Measurements from ENCODE around the gene HBEGF.

Gene HBEGF

GRCh38 chr5:140338908-140339307 is 7.5 kb downstream of the HBEGF start:
- in situ Hi-C loops (cut with MboI; ENCODE audit: low sequenced_read_pairs) = no loop called here

GRCh38 chr5:140338336-140338735 is 8.1 kb downstream of the HBEGF start:
- in situ Hi-C loops (cut with MboI; ENCODE audit: low sequenced_read_pairs) = no loop called here

- in situ Hi-C loops (cut with MboI; ENCODE audit: low sequenced_read_pairs) = no loop called here
Measured at GRCh38 chr5:140337880-140338279, 8.5 kb downstream of the HBEGF start.

GRCh38 chr5:140336388-140336787 is 10.0 kb downstream of the HBEGF start:
- in situ Hi-C loops (cut with MboI; ENCODE audit: low sequenced_read_pairs) = no loop called here

- in situ Hi-C loops (cut with MboI; ENCODE audit: low sequenced_read_pairs) = no loop called here
Measured at GRCh38 chr5:140331638-140332037, 14.8 kb downstream of the HBEGF start.

GRCh38 chr5:140329739-140330481 is 16.5 kb downstream of the HBEGF start:
- in situ Hi-C loops (cut with MboI; ENCODE audit: low sequenced_read_pairs) = no loop called here

GRCh38 chr5:140328036-140328764 is 18.2 kb downstream of the HBEGF start:
- in situ Hi-C loops (cut with MboI; ENCODE audit: low sequenced_read_pairs) = no loop called here

- in situ Hi-C loops (cut with MboI; ENCODE audit: low sequenced_read_pairs) = no loop called here
Measured at GRCh38 chr5:140327589-140327988, 18.8 kb downstream of the HBEGF start.

- in situ Hi-C loops (cut with MboI; ENCODE audit: low sequenced_read_pairs) = no loop called here
Measured at GRCh38 chr5:140325486-140325885, 20.9 kb downstream of the HBEGF start.

GRCh38 chr5:140324617-140325241 is 21.7 kb downstream of the HBEGF start:
- in situ Hi-C loops (cut with MboI; ENCODE audit: low sequenced_read_pairs) = no loop called here

- in situ Hi-C loops (cut with MboI; ENCODE audit: low sequenced_read_pairs) = no loop called here
Measured at GRCh38 chr5:140324041-140324600, 22.3 kb downstream of the HBEGF start.

GRCh38 chr5:140322751-140323731 is 23.4 kb downstream of the HBEGF start:
- in situ Hi-C loops (cut with MboI; ENCODE audit: low sequenced_read_pairs) = no loop called here

GRCh38 chr5:140321796-140322195 is 24.6 kb downstream of the HBEGF start:
- in situ Hi-C loops (cut with MboI; ENCODE audit: low sequenced_read_pairs) = no loop called here

- in situ Hi-C loops (cut with MboI; ENCODE audit: low sequenced_read_pairs) = no loop called here
Measured at GRCh38 chr5:140319833-140320232, 26.6 kb downstream of the HBEGF start.

GRCh38 chr5:140318792-140319191 is 27.6 kb downstream of the HBEGF start:
- in situ Hi-C loops (cut with MboI; ENCODE audit: low sequenced_read_pairs) = no loop called here

GRCh38 chr5:140317859-140318258 is 28.5 kb downstream of the HBEGF start:
- in situ Hi-C loops (cut with MboI; ENCODE audit: low sequenced_read_pairs) = no loop called here

- in situ Hi-C loops (cut with MboI; ENCODE audit: low sequenced_read_pairs) = no loop called here
Measured at GRCh38 chr5:140312791-140313189, 33.6 kb downstream of the HBEGF start.

GRCh38 chr5:140312067-140312790 is 34.2 kb downstream of the HBEGF start:
- in situ Hi-C loops (cut with MboI; ENCODE audit: low sequenced_read_pairs) = no loop called here

GRCh38 chr5:140311011-140311467 is 35.4 kb downstream of the HBEGF start:
- in situ Hi-C loops (cut with MboI; ENCODE audit: low sequenced_read_pairs) = no loop called here

- in situ Hi-C loops (cut with MboI; ENCODE audit: low sequenced_read_pairs) = no loop called here
Measured at GRCh38 chr5:140310434-140310833, 36.0 kb downstream of the HBEGF start.

All from HL-60/S4 (cell line).